22Rv1 (cell line): ENCODE results near the gene IL2RA.

Experiments
- ZFX ChIP-seq: fragments of 450-650 bp; IDR thresholded peaks from 2 replicates; pipeline ENCODE4 v1.6.1; 2017; ENCODE audit warnings: antibody characterized with exemption, borderline replicate concordance
- TF ChIP-seq, protein P1 (sequence below): fragments of 450-650 bp; IDR thresholded peaks from 2 replicates; pipeline ENCODE4 v1.5.1; 2017; ENCODE audit warnings: mild to moderate bottlenecking

DNA sequence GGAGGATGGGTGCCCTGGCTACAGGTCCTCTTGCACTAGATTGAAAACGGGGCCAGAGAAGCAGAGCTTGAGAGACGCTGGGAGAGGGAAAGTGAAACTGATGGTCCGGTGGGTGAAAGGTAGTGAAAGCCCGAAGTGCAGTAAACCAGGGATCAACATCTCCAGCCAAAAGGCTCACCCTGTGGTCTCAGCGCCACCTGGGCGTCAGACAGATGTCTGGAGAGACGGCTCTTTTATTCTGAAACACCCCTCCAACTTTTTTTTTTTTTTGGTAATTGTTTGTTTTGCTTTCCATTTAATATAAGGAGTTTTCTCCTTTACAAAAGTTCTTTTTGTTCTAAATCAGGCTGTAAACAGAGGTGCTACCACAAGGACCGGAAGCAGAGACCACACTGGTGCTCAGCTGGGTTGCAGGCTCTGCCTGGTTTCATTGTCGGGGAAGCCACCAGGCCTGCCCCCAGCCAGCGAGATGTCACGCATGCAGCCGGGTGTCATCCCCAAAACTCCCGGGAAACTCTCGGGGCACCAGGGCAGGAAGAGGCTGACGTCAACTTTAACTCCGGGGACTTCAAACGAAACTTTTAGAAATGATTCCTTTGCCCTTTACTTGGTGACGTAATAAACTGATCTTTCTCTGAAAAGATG, 11.2 kb downstream of the IL2RA start:
- TF ChIP-seq, protein P1, sequence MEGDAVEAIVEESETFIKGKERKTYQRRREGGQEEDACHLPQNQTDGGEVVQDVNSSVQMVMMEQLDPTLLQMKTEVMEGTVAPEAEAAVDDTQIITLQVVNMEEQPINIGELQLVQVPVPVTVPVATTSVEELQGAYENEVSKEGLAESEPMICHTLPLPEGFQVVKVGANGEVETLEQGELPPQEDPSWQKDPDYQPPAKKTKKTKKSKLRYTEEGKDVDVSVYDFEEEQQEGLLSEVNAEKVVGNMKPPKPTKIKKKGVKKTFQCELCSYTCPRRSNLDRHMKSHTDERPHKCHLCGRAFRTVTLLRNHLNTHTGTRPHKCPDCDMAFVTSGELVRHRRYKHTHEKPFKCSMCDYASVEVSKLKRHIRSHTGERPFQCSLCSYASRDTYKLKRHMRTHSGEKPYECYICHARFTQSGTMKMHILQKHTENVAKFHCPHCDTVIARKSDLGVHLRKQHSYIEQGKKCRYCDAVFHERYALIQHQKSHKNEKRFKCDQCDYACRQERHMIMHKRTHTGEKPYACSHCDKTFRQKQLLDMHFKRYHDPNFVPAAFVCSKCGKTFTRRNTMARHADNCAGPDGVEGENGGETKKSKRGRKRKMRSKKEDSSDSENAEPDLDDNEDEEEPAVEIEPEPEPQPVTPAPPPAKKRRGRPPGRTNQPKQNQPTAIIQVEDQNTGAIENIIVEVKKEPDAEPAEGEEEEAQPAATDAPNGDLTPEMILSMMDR, result peak; percentile 37; the same call in 1 of the 2 replicates
- no peak for TF ChIP-seq ZFX
